ENCODE measurements around the gene GLP2R.

The GLP2R gene

DNA sequence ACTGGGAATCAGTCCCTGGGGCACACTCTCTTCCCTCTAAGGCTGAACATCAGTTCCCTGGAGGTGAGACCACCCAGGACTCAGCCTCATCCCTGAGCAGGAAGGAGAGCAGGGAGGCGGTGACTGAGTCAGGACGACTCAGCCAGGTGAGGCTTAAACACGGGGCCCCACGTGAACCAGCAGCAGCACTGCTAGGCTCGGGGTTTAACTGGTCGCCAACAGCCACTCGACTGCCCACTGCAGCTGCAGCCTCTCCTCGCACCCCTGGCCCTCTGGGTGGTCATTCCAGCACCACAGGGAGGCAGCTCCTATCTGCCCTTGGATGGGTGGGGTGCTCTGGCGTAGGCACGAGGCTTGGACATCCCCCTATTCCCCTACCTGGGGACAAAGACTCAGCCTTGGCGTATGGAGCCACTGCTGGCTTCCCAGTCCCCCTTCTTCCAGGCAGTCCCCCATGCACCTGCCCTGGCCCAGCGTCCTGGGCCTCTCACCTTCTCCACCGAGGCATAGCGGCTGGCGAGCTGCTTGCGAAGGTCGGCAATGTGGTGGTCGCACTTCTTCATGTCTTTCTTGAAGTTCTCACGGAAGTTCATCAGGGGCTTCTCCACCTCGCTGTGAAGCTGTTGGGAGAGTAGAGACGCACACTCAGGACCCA, 100.6 kb downstream of the GLP2R start:
- no peak for DNase-seq

DNA sequence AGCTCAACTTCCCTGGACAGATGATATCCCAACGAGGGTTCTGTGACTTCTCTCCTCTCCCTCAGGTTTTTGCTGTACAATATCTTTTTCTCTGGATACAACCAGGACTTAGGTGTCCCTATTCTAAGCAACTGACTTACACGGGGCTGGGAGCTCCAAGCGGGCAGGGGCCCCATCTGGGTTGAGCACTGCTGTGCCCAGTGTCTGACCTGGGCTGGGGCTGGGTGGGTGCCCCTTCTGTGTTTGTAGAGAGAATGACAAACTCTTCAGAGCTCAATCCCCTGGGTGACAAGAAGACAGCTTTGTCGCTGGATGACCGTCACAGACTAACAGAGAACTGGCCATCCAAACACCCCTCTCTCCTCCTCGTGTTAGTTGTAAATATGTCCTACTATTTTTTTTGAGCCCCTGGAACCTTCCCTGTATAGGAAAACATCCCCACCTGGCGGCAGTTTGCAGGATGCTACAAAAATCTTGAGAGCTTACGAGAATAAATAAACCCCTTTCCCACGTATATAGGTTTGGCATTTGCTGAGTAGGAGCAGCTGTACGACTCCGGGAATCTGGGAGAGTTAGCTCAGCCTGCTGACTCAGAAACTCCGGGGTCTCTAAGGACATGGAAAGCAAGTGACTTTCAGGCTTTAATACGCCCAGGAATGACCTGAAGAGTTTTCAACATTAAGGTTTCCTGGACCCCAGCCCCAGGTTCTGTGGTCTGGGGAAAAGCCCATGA, 103.0 kb downstream of the GLP2R start:
- no peak for DNase-seq

DNA sequence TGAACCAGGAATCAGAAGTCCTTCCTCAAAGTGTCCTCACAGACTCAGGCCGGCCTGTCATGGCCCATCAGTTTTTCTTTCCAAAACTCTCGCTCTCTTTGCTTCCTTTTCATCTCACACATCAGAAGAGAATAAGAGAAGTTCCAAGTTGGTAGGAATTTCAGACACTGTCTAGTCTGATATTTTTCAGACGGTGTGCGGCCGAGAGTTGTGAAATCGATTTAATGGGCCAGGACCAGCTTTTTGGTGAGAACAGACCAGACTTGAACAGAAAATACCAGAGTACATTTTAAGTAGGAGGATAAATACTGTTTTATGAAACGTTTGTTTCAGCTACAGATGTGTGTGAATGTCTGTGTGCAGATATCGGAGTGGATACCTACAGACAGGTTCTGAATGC, 104.1 kb downstream of the GLP2R start:
- no peak for DNase-seq

DNA sequence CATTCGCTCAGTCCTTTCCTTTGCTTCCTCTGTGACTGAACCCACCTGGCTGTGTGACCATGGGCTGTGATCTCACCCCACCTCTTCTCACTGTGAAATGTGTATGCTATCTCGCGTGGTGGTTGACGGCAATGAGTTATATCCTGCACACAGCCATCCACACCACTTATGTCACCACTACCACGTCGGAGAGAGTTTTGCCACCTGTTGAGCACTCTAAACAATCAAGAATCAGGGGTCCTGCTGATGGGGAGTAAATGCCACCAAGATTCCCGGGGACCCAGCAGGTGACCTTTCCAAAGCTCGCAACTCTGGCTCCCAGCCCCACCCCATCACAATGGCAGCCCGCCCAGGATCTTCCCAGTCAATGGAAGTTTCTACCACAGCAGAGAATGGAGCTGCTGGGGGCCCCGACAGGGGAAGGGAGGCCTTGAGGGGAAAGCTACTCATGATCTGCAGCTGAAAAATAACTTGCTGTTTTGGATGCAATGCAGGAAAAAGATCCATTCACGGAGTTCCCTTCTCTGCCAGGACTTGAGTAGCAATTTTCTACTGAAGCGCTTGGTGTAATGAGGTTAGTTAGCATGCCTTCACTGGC, 105.5 kb downstream of the GLP2R start:
- DNase-seq: no peak

DNA sequence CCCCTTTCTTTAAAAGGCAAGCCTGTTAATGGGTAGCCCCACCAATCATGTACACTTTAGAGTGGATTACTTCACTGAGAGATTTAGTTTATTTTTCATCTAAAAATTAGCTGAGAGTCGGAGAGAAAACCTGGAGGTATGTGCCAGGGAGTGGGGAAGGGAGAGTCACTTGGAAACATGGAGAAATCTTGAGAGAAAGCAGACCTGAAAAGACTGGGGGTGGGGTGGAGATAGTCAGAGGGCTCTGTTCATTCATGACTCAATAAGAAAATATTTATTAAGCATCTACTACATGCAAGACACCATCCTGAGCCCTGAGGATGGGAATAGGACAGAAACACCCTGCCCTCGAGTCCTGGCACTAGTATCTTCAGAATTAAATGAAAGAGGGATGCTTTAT, 106.8 kb downstream of the GLP2R start:
- DNase-seq: no peak

DNA sequence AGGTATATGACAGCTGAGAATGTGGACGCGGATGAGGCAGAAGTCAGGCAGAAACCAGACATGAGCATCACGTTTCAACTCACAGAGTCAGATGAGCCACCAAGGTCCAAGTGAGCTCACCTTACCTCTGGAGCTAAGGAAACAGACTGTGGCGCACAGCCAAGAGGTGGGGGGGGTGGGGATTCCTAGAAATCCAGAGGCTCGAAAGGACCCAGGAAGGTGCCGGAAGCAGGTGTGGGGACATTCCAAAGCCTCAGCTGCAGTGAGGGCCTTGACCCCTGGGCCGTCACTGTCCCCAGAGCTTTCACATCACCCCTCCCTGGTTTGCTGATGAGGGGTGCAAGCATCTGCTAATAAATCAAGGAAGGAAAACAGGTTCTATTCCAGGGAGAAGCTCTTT, 108.6 kb downstream of the GLP2R start:
- DNase-seq: no peak

DNA sequence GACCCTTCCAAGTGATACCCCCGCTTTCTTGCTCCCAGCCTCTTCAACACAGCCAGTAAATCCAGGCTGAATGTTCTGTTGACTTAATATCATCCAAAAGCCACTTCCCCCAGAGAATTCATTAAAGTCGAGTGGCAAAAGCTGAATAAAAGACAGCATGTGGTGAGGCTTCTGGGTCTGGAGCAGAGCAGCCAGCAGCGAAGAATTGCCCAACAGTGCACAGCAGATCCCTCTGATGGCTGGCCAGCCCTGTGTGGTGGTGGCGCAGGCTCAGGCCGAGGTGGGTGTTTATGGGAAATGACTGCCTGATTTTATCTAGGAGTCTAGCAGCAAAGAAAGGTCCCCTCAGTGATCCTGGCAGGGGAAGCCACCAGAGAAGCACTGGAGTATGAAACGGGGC, 109.7 kb downstream of the GLP2R start:
- no peak for DNase-seq

DNA sequence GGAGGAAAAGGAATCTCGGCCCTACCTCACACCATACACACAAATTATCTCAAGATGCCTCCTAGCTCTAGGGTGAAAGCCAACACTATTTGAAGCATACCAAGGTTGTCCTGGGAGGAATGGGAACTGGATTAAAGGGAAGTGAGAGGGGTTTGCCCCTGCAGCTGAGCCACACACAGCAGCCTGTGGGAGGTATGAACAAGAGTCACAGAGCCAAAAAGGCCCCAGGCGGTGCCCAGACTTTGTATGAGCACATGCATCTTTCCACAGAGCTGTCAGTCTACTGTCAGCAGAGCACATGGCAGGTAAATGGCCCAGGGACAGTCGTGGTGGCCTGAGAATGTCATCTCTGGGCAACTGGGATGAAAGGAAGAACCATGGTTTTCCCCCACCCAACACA, 110.4 kb downstream of the GLP2R start:
- DNase-seq: no peak

DNA sequence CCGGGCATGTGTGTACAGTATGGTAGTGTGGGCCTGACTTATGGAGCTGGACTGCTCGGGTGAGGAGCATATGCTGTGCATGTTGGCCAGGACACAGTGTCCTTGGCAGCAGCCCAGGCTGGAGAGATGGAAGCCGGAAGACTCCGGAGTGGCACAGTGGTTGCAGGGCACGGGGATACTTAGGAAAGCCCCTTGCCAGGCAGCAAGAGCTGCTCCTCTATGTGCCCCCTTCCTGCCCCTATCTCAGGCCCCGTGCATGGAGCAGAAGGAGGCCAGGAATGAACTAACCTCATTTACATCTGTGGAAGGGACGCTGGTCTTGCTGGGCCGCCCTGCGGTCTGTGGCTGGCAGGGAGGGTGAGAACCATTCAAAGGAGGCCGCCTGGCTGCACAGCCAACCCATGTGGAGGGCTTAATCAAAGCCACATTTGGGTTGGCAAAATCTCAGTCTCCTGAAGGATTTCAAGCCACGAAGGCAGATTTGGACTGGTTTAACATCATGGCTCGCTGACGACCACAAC, 111.6 kb downstream of the GLP2R start:
- DNase-seq: no peak

DNA sequence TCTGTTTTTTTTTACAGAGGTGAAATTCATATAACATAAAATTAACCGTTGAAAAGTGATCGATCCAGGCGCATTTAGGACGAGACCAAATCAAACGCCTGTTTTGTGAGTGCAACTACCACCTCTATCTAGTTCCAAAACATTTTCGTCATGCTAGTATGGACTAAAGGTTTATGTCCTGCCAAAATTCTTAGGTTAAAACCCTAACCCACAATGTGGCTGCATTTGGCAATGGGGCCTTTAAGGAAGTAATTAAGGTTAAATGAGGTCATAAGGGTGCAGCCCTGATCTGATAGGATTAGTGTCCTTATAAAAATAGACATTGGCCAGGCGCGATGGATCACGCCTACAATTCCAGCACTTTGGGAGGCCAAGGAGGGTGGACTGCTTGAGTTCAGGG, 112.2 kb downstream of the GLP2R start:
- no peak for DNase-seq

DNA sequence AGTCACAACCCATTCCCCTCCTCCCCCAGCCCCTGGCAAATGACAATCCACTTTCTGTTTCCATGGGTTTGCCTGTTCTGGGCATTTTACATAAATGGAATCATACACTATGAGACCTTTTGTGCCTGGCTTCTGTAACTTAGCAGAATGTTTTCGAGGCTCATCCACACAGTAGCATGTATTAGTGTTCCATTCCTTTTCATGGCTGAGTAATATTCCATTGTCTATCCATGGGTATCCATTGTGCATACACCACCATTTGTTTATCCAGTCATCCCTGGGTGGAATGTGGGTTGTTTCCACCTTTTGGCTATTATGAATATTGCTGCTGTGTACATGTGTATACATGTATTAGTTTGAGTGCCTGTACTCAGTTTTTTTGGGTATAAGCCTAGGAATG, 113.0 kb downstream of the GLP2R start:
- DNase-seq: no peak

DNA sequence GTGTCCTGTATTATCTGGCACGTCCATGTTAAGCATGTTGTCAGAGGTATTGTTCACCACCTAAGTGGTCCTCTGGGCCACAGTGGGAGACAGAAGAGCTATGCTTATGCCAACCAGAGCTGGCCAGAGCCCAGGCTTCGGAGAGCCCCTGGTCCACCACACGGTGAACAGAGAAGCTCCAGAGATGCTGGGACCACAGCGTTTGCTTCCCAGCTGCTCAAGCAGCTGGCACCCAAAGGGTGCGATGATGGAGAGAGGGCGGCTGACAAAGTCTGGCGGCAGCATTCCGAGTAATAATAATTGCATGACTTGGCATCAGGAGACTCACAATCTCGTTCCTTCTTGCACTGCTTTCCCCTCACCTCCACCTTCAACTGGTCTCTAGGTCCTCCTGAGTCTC, 115.1 kb downstream of the GLP2R start:
- no peak for DNase-seq

DNA sequence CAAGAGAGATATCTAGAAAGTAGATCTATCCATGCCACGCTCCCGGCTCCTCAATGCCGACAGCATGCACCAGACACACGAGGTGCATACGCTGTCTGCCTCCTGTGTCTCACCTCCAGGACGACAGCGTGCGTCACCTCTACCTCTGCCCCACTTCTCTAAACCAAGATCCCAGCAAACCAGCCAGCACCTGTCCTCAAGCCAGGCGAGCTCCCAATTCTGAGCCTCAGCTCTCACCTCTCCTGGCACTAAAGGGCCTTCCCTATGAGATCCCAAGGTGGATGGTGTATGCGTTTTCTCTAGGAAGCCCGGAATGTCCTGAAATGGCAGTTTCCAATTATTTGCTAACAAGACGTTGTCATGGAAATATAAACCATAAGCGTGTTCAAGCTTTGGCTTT, 115.6 kb downstream of the GLP2R start:
- DNase-seq: no peak
